ENCODE results near the gene PIK3R1. TPM values are rescaled to one million over a fixed set of nuclear protein-coding genes. Genes with fewer than 3 reads are reported as not detected.

PIK3R1 gene
- total and polyA plus RNA-seq, 4 donors, result 6.8 to 222 (median 74.9) TPM

DNA sequence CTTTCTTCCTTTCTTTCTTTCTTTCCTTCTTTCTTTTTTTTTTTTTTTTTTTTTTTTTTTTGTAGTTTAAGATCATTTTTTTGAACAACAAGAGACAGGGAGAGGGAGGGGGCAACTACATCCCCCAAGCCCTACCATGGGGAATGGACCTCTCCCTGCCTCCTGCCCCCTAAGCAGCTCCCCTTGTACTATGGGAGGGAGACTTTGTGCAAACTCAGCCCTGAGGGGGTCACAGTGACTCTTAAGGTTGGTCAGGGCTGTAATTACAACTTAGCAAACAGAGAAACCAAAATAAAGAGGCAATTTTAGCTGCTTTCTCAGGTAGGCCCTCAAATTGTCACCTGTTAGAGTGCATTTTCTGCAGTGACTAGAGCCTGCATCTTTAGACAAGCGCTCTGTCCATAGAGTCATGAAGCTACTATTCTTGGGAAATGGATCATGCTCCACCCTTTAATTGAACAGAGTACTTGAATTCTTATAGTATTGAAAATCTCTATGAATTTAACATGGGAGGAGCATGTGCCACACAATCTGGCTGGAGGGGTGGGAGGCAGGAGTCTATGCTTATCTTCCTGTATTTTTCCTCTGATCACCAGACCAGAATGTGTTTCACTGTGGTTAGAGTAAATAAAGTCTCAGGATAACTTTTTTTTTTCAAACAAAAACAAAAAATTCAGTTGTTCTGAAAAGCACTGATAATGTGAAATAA, 24.3 kb upstream of the PIK3R1 start:
- WGBS, 2 donors, result 94 to 97% methylated on average over 1 of the region's 1 CpG
- TF ChIP-seq, protein P1, sequence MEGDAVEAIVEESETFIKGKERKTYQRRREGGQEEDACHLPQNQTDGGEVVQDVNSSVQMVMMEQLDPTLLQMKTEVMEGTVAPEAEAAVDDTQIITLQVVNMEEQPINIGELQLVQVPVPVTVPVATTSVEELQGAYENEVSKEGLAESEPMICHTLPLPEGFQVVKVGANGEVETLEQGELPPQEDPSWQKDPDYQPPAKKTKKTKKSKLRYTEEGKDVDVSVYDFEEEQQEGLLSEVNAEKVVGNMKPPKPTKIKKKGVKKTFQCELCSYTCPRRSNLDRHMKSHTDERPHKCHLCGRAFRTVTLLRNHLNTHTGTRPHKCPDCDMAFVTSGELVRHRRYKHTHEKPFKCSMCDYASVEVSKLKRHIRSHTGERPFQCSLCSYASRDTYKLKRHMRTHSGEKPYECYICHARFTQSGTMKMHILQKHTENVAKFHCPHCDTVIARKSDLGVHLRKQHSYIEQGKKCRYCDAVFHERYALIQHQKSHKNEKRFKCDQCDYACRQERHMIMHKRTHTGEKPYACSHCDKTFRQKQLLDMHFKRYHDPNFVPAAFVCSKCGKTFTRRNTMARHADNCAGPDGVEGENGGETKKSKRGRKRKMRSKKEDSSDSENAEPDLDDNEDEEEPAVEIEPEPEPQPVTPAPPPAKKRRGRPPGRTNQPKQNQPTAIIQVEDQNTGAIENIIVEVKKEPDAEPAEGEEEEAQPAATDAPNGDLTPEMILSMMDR (IDR thresholded peaks at IDR 0.05; ENCODE audit: control extremely low read depth, extremely low read depth), result no peak
- no peaks in the 10 kb centered on the region for H3K9me3 ChIP-seq (ENCODE audit: control insufficient read depth in 4 of 4, insufficient read depth in 3 of 4, low read length in 3 of 4)
- H3K27me3 ChIP-seq (ENCODE audit: control insufficient read depth in 3 of 3, insufficient read depth in 3 of 3, low read length in 2 of 3), result no peaks in the 10 kb centered on the region
- DNase-seq (no peak), ATAC-seq (ENCODE audit: insufficient read depth, low FRiP score) (no peak)
- H3K27ac ChIP-seq (ENCODE audit: low read depth in 1 of 2, low read length in 1 of 2), result no peak overlapping the region
- no peak overlapping the region for H3K9ac ChIP-seq (ENCODE audit: insufficient read depth in 1 of 2, low read length in 2 of 2)
- no peak overlapping the region for H3K4me3 ChIP-seq
- peaks cover 0 to 9% (median 2%) of the 10 kb centered on the region in 5 donors for H3K4me1 ChIP-seq (ENCODE audit: control insufficient read depth in 5 of 5, insufficient read depth in 5 of 5, low read length in 5 of 5)
- no peaks in the 10 kb centered on the region for H3K36me3 ChIP-seq (ENCODE audit: control insufficient read depth in 4 of 4, insufficient read depth in 4 of 4, low read length in 4 of 4)

GRCh38 chr5:68192679-68193060, 22.9 kb upstream of the PIK3R1 start:
- ATAC-seq (ENCODE audit: insufficient read depth, low FRiP score) (no peak), DNase-seq (no peak)
- no peaks in the 10 kb centered on the region for H3K36me3 ChIP-seq (ENCODE audit: control insufficient read depth in 4 of 4, insufficient read depth in 4 of 4, low read length in 4 of 4)
- no peak overlapping the region for H3K27ac ChIP-seq (ENCODE audit: low read depth in 1 of 2, low read length in 1 of 2)
- no peak overlapping the region for H3K9ac ChIP-seq (ENCODE audit: insufficient read depth in 1 of 2, low read length in 2 of 2)
- peaks cover 0 to 6% (median 0%) of the 10 kb centered on the region in 5 donors for H3K4me1 ChIP-seq (ENCODE audit: control insufficient read depth in 5 of 5, insufficient read depth in 5 of 5, low read length in 5 of 5)
- H3K27me3 ChIP-seq (ENCODE audit: control insufficient read depth in 3 of 3, insufficient read depth in 3 of 3, low read length in 2 of 3), result no peaks in the 10 kb centered on the region
- H3K4me3 ChIP-seq, result no peak overlapping the region
- no peaks in the 10 kb centered on the region for H3K9me3 ChIP-seq (ENCODE audit: control insufficient read depth in 4 of 4, insufficient read depth in 3 of 4, low read length in 3 of 4)
- WGBS, 2 donors, result 97 to 98% methylated on average over 3 of the region's 3 CpGs
- TF ChIP-seq, protein P1 (IDR thresholded peaks at IDR 0.05; ENCODE audit: control extremely low read depth, extremely low read depth), result no peak

GRCh38 chr5:68193481-68194036, 22.0 kb upstream of the PIK3R1 start:
- ATAC-seq (ENCODE audit: insufficient read depth, low FRiP score) (no peak), DNase-seq (no peak)
- Histone ChIP-seq H3K36me3 (ENCODE audit: control insufficient read depth in 4 of 4, insufficient read depth in 4 of 4, low read length in 4 of 4) (no peaks in the 10 kb centered on the region), H3K4me3 (no peak overlapping the region), H3K9me3 (ENCODE audit: control insufficient read depth in 4 of 4, insufficient read depth in 3 of 4, low read length in 3 of 4) (no peaks in the 10 kb centered on the region), H3K4me1 (ENCODE audit: control insufficient read depth in 5 of 5, insufficient read depth in 5 of 5, low read length in 5 of 5) (peaks cover 0 to 6% (median 0%) of the 10 kb centered on the region in 5 donors), H3K9ac (ENCODE audit: insufficient read depth in 1 of 2, low read length in 2 of 2) (no peak overlapping the region), H3K27me3 (ENCODE audit: control insufficient read depth in 3 of 3, insufficient read depth in 3 of 3, low read length in 2 of 3) (no peaks in the 10 kb centered on the region), H3K27ac (ENCODE audit: low read depth in 1 of 2, low read length in 1 of 2) (no peak overlapping the region)
- TF ChIP-seq, protein P1 (IDR thresholded peaks at IDR 0.05; ENCODE audit: control extremely low read depth, extremely low read depth), result no peak
- WGBS, 2 donors, result 20 to 42% methylated on average over 3 of the region's 3 CpGs

Data from lung (tissue), 12 donors.